HG02763 (cell line): Measurements from ENCODE around the gene PPL.
A peak's percentile ranks its signal among the peaks of the same experiment; 100 is the strongest.
"Not testable (repeated sequence)": the region's sequence is repeated elsewhere in the genome, so short reads cannot be mapped to it uniquely, and the experiment has no call there.

Experiments used
- ATAC-seq: cut with Tn5 transposase; IDR thresholded peaks from one replicate; pipeline ENCODE4 v1.9.1; 2021; ENCODE audit warnings: mild to moderate bottlenecking, moderate library complexity; ENCODE audit not compliant: unreplicated experiment

Gene PPL

GRCh38 chr16:4958510-4959438 is 21.8 kb upstream of the PPL start:
- peak; percentile 12 for ATAC-seq

GRCh38 chr16:4957720-4958509 is 21.0 kb upstream of the PPL start, which contains the start of gene SEC14L5:
TSS of gene SEC14L5 (plus strand) at chr16:4958330. CDS start at chr16:4959324, 994 bp downstream.
- peak; percentile 66 for ATAC-seq

- no peak for ATAC-seq
These were observed 20.4 kb upstream of the PPL start for GRCh38 chr16:4957420-4957719.

- ATAC-seq, result no peak
These were observed 17.8 kb upstream of the PPL start for GRCh38 chr16:4954714-4955113.

- not testable (repeated sequence) for ATAC-seq
These were observed 14.6 kb upstream of the PPL start for GRCh38 chr16:4951583-4951982.

GRCh38 chr16:4949986-4950385 is 13.0 kb upstream of the PPL start:
- ATAC-seq, result no peak

- no peak for ATAC-seq
These were observed 12.2 kb upstream of the PPL start for GRCh38 chr16:4948903-4949766.

- ATAC-seq, result no peak
These were observed 11.0 kb upstream of the PPL start for GRCh38 chr16:4947722-4948503.

- no peak for ATAC-seq
These were observed 10.0 kb upstream of the PPL start for GRCh38 chr16:4946917-4947316.

GRCh38 chr16:4945560-4946502 is 8.9 kb upstream of the PPL start:
- no peak for ATAC-seq

GRCh38 chr16:4944333-4945281 is 7.7 kb upstream of the PPL start:
- ATAC-seq, result no peak

- ATAC-seq, result no peak
These were observed 5.5 kb upstream of the PPL start for GRCh38 chr16:4942481-4942880.

- ATAC-seq, result no peak
These were observed 3.8 kb upstream of the PPL start for GRCh38 chr16:4940719-4941118.

- no peak for ATAC-seq
These were observed 1.7 kb upstream of the PPL start for GRCh38 chr16:4938683-4939030.

GRCh38 chr16:4937782-4938682 is 1.1 kb upstream of the PPL start:
- ATAC-seq, result no peak

- ATAC-seq, result no peak
These were observed 562 bp downstream of the PPL start for GRCh38 chr16:4936181-4936990.
